ENCODE measurements around the gene TMEM269.

The TMEM269 gene, protein sequence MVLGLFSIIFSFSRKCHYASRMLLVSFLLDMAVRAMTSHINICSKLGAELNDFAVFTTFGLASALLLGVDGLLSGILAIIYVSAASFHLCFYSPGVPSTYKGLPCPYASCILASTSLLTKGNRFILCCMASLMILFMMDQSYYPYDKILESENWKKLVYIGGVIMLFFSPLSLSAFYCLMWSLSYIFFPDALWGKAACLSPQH

DNA sequence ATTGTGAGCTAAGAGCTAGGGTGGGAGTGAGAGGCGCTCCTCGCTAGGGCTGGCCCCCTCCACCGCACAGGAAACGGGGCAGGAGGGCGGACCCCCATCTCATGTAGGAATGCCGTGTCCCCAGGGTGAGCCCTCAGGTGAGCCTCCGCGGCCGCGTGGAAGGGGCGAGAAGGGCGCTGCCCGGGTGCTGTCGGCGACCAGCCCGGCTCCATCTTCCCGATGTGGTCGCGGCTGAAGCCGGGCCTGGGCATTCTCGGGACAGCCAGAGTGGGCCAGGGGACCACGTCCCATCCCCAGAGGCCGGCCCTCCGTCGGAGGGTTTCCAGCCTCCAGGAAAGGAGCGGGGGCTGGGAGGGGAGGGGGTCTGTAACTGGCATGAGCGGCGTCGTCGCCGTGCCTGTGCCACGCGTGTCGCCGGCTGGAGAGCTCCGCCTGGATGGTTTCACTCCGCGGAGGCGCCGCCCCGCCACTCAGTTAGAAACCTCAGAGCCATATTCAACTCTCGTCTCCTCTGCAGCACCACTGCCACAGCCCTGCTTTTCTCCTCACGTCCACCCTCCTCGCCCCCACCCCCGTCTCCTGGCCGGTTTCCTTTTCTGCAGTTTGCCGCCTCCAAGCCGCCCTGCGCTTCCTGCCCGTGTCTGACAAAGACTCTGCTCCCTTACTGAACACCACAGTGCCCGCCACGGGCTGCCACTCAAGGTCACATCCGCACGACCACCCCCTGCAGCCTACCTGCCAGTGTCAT, at the start of gene TMEM269:
TSS of gene TMEM269 (plus strand) at position 46 of the 748 bp plus-strand sequence. CDS start 4,903 bp downstream, outside the sequence.
- no peak within 1 kb of the TSS for H3K27ac Mint-ChIP-seq
- H3K9me3 Mint-ChIP-seq: no peaks in the 10 kb centered on the region
- peaks cover 28% of the 10 kb centered on the region for H3K4me1 Mint-ChIP-seq (ENCODE audit: low read depth)
- H3K4me3 Mint-ChIP-seq: peak within 1 kb of the TSS; percentile 68
- intact Hi-C loops (cut with micrococcal nuclease): no loop called here
- H3K27me3 Mint-ChIP-seq: peaks cover 28% of the 10 kb centered on the region
- peaks cover 33% of the 10 kb centered on the region for H3K36me3 Mint-ChIP-seq (ENCODE audit: low read depth)

DNA sequence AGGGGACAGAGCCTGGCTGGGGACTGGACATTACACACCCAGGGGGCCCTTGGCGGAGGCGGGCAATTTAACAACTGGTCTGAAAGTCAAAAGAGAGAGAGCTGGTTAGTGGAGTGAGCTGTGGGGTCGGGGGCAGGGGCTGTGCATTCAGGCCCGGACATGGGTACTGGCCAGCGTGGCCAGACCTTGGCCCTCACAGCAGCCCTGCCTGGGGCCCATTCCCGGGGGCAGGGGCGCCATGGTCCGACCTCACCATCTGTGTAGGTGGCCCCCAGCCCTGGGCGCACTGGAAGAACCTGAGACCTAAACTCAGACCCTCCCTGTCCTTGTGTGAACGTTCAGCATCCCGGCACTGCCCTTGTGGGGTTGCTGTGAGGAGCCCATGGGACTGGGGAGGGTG, 49.7 kb upstream of the TMEM269 start:
- Mint-ChIP-seq H3K4me3 (no peak overlapping the region), H3K27me3 (no peaks in the 10 kb centered on the region), H3K27ac (no peak overlapping the region), H3K36me3 (ENCODE audit: low read depth) (no peaks in the 10 kb centered on the region), H3K9me3 (no peaks in the 10 kb centered on the region), H3K4me1 (ENCODE audit: low read depth) (peaks cover 38% of the 10 kb centered on the region)
- intact Hi-C loops (cut with micrococcal nuclease): no loop called here

DNA sequence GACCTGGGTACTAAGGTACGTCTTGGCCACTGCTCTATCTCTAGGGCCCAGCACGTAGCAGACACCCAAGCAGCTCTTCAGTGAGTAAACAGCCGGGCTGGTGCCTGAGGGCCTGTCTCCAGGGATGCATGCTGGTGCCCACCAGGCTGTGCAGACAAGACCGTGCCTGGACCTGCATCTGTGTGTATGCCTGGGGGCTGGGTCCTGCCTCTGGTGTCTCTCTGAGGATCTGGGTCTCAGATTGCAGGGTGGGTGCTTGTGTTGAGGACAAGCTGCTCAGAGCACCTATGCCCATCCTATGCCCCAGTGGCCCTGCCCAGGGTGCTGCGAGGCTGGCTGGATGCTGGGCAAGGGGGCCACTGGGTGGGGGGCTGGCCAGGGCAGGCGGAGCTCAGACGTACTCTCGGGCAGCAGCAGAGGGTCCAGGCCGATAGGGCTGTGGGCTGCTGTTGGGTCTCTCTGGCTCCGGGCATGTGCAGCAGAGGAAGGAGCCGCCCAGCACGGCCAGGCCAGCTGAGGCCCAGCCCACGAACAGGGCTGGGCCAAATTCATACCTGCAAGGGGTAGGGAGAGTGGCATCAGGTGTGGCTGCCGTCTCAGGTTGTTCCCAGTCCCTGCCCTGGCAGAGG, 49.2 kb upstream of the TMEM269 start:
- intact Hi-C loops (cut with micrococcal nuclease): no loop called here
- peaks cover 38% of the 10 kb centered on the region for H3K4me1 Mint-ChIP-seq (ENCODE audit: low read depth)

DNA sequence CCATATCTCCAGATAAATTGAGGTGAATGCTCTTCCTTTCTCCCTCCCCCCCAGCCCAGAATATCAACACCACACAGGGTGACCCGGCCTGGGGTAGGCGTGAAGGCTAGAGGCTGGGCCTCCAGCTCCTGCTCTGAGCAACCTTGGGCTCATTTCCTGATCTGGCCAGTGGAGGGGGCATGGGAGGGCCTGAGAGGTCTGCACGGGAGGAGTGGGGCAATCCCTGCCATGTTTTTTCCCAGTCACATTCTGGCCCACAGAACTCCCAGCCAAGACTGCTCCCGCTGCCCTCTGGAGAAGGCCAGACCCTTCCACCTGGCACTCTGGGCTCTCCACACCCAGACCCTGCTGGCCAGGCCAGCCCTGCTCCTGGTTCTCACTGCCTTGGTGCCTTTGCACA, 48.6 kb upstream of the TMEM269 start:
- H3K4me1 Mint-ChIP-seq (ENCODE audit: low read depth): peaks cover 38% of the 10 kb centered on the region
- H3K4me3 Mint-ChIP-seq: peak overlapping the region; percentile 11
- no peaks in the 10 kb centered on the region for H3K9me3 Mint-ChIP-seq
- no peaks in the 10 kb centered on the region for H3K27me3 Mint-ChIP-seq
- H3K27ac Mint-ChIP-seq: peak overlapping the region; percentile 82
- intact Hi-C loops (cut with micrococcal nuclease): no loop called here
- H3K36me3 Mint-ChIP-seq (ENCODE audit: low read depth): no peaks in the 10 kb centered on the region

More for the DNA sequence above, 49.2 kb upstream of the TMEM269 start:
- H3K9me3 Mint-ChIP-seq: no peaks in the 10 kb centered on the region
- H3K4me3 Mint-ChIP-seq: no peak overlapping the region
- no peaks in the 10 kb centered on the region for H3K27me3 Mint-ChIP-seq
- H3K27ac Mint-ChIP-seq: peak overlapping the region; percentile 82
- H3K36me3 Mint-ChIP-seq (ENCODE audit: low read depth): no peaks in the 10 kb centered on the region

DNA sequence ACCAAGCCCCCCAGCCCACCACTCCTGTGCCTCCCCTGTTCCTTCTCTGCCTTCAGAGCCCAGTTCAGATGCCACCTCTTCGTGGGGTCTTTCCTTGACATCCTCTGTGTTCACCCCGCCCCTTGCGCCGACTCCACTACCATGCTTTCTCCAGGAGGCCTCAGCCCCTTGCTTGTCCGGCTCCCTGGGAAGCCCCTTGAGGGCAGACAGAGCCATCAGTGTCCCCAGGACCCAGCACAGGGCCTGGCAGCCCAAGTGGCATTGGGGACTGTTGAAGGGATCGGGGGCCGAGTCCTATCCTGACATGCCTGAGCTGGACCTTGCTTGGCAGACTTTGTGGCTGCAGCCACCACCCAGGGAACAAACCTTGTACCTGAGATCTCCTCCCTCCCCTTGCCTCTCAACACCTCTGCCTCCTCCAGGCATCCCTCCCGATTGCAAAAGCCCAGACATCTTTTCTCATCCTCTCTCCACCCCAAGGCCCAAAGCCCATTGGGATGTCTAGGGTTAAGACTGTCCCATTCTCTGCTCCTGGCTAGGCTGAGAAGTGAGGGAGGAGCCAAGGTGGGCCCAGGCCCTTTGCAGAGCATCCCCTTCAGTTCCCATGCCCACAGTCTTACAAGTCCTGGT, 48.1 kb upstream of the TMEM269 start:
- Mint-ChIP-seq H3K27me3 (no peaks in the 10 kb centered on the region), H3K36me3 (ENCODE audit: low read depth) (no peaks in the 10 kb centered on the region), H3K4me1 (ENCODE audit: low read depth) (peaks cover 38% of the 10 kb centered on the region), H3K27ac (peak overlapping the region; percentile 82), H3K9me3 (no peaks in the 10 kb centered on the region), H3K4me3 (peak overlapping the region; percentile 13)
- intact Hi-C loops (cut with micrococcal nuclease): no loop called here

DNA sequence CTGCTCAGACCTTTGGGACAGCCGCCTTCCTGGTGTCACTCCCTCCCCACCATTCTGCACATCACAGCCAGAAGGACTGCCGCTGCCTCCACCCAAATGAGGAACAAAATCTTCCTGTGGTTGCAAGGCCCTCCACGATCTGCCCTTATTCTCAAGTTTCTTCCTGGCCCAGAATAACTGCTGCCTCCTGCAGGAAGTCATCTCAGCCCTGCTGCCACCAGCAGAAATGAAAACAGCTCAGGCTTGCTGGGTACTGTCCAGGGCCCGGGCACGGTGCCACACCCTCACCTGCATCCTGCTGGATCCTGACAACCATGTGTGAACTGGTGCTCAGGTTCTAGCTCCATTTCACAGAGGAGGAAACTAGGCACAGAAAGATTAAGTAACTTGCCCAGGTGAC, 47.5 kb upstream of the TMEM269 start:
- Mint-ChIP-seq H3K36me3 (ENCODE audit: low read depth) (no peaks in the 10 kb centered on the region), H3K27me3 (no peaks in the 10 kb centered on the region), H3K27ac (peak overlapping the region; percentile 82), H3K4me3 (peak overlapping the region; percentile 13), H3K9me3 (no peaks in the 10 kb centered on the region), H3K4me1 (ENCODE audit: low read depth) (peaks cover 37% of the 10 kb centered on the region)
- intact Hi-C loops (cut with micrococcal nuclease): no loop called here

DNA sequence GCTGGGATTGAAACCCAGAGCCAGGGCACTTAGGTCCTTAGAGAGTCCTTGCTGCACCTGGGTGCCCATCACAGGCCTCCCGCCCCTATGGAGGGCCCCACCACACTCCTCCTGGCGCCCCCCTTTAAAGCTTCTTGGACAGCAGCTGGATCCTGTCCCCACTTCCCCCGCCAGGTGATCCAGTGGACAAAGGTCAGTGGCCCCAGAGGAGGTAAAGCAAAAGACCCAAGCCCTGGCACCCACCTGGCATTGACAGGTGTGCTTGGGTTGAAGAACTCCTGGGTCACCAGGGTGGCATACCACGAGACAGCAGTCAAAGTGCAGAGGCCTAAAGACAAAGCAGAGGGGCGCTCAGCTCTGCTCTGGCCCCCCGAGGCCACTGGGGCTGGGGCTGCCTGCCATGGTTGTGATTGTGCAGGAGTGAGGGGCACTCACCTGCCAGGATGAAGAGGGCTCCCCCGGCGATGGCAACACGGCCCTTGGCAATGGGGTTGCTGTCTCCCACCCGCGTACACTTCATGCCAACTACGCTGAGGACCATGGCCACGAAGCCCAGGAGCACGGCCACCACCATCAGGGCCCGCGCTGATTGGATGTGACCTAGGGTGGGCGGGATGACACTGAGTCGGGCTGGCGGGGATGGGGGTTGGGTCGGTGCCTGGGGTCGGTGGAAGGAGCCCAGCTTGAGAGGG, 46.7 kb upstream of the TMEM269 start:
- Mint-ChIP-seq H3K36me3 (ENCODE audit: low read depth) (no peaks in the 10 kb centered on the region), H3K4me1 (ENCODE audit: low read depth) (peaks cover 33% of the 10 kb centered on the region), H3K27me3 (no peaks in the 10 kb centered on the region), H3K27ac (peak overlapping the region; percentile 82), H3K4me3 (no peak overlapping the region), H3K9me3 (no peaks in the 10 kb centered on the region)
- intact Hi-C loops (cut with micrococcal nuclease): no loop called here

DNA sequence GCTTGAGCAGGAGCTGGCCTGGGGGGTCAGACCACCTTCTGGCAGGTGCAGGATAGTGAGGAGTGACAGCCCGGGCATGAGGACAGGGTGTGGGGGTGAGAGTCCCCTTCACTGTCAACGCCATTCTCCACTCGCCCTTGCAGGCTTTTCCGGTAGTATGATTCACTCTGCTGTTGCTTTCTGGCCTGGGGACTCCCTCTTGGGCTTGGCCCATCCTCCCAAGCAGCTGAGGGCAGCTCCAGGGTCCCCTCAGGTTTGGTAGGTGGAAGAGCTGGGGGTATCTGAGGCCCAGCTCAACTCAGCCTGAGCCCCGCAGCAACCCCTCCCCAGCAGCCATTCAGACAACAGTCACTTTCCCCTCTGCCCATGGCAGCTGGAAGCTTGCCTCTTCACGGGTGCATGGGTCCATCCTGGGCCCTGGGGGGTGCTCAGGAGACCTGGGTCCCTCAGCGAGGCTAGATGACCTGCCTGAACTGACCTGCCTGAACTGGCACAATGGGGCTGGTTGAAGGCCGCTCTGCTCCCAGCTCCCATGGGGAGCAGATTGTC, 46.0 kb upstream of the TMEM269 start:
- intact Hi-C loops (cut with micrococcal nuclease): no loop called here
- Mint-ChIP-seq H3K9me3 (no peaks in the 10 kb centered on the region), H3K27me3 (no peaks in the 10 kb centered on the region), H3K4me1 (ENCODE audit: low read depth) (peaks cover 33% of the 10 kb centered on the region), H3K36me3 (ENCODE audit: low read depth) (no peaks in the 10 kb centered on the region), H3K4me3 (no peak overlapping the region), H3K27ac (peak overlapping the region; percentile 82)

DNA sequence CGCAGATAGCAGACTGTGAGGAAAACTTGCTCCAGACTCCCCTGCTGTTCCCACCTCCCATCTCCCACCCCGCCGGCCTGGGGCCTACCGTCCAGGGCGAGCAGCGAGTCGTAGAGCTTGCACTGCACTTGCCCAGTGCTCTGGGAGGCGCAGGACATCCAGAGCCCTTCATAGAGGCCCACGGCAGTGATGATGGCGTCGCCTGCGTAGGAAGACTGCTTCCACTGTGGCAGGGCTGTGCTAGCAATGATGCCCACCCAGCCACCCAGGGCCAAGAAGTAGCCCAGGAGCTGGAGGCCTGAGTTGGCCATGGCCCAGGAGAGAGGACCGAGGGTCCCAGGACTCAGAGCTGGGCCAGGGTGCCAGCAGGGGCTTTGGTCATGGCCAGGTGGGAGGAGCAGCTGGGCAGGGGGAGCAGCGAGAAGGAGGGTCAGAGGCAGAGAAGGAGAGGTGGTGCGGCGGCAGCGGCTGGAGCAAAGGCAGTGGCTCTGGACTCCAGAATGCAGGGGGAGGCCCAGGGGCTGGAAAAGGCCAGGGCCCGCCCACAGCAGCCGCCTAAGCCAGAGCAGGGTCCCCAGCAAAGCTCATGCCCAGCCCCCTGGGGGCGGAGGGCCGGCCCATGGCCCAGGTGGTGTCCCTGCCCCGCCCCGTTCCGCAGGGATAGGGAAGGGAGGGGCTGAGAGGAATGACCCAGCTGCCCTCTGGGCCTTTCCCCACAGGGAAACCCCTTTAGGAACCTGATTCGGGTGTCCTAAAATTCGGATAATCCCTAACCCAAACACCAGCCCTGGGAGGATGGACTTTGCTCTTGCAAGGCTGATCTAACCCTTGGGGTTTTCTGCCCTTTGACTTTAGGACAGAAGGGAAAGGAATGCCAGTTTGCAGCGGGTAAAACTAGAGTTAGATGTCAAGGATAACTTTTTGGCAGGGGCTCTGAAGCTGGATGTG, 44.8 kb upstream of the TMEM269 start, which contains the start of gene CLDN19:
TSS of gene CLDN19 (minus strand) at position 484 of the 948 bp plus-strand sequence. CDS start at position 311, 173 bp downstream.
- intact Hi-C loops (cut with micrococcal nuclease): no loop called here
- Mint-ChIP-seq H3K27me3 (no peaks in the 10 kb centered on the region), H3K4me3 (no peak within 1 kb of the TSS), H3K36me3 (ENCODE audit: low read depth) (no peaks in the 10 kb centered on the region), H3K27ac (peak within 1 kb of the TSS; percentile 62), H3K9me3 (no peaks in the 10 kb centered on the region), H3K4me1 (ENCODE audit: low read depth) (peaks cover 33% of the 10 kb centered on the region)

DNA sequence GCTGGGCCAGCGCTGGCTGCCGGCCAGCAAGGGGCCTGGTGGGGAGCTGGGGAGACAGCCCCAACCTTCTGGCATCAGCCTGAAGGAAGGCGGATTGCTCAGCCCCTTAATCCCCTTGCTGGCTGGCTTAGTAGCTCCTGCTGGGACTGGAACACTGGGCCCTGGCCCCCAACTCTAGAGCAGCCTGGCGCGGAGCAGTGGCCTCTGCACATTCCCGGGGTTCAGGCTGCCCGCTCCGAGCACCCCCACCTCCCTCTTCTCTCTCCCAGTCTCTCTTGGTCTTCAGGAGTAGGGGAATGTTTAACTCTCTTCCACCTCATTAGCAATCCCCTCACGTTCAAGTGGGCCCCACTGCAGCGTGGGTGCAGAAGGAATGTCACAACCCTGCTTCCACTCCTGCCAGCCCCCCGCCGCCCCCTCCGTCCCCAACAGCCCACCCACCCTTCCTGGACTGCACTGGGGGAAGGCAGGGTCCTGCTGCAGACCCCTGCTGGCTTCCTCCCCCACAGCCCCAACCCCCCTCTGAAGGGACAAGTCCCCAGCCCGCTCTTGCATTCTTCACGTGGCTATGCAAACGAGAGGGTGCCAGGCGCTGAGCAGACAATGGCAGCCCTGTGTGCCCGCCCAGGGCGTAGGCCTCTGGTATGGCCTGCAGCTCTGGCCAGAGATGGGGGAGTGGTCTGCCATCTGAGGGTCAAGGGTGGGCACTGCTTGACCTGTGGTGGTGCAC, 43.8 kb upstream of the TMEM269 start:
- H3K9me3 Mint-ChIP-seq: no peaks in the 10 kb centered on the region
- peak overlapping the region; percentile 62 for H3K27ac Mint-ChIP-seq
- H3K4me3 Mint-ChIP-seq: no peak overlapping the region
- H3K36me3 Mint-ChIP-seq (ENCODE audit: low read depth): peaks cover 9% of the 10 kb centered on the region
- H3K4me1 Mint-ChIP-seq (ENCODE audit: low read depth): peaks cover 30% of the 10 kb centered on the region
- intact Hi-C loops (cut with micrococcal nuclease): no loop called here
- H3K27me3 Mint-ChIP-seq: no peaks in the 10 kb centered on the region

DNA sequence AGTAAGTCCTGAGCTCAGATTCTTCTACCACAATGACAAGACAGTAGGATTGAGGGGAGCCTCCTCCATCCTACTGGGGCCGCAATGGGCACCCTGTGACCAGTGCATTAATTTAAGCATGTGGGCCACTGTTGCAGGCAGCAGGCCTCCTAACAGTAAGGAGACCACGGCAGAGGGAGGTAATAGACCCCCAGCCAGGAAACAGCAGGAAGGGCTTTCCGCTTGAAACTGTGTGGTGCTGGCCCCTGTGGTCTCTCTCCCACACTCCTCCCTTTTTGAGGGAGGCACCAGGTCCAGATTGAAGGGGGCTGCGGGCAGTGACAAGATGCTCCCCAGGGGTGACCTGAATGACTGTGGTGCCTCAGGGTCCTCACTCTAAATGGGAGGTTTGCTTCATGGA, 43.1 kb upstream of the TMEM269 start:
- Mint-ChIP-seq H3K4me1 (ENCODE audit: low read depth) (peaks cover 23% of the 10 kb centered on the region), H3K9me3 (no peaks in the 10 kb centered on the region), H3K4me3 (no peak overlapping the region), H3K36me3 (ENCODE audit: low read depth) (peaks cover 16% of the 10 kb centered on the region), H3K27me3 (no peaks in the 10 kb centered on the region), H3K27ac (no peak overlapping the region)
- intact Hi-C loops (cut with micrococcal nuclease): no loop called here

DNA sequence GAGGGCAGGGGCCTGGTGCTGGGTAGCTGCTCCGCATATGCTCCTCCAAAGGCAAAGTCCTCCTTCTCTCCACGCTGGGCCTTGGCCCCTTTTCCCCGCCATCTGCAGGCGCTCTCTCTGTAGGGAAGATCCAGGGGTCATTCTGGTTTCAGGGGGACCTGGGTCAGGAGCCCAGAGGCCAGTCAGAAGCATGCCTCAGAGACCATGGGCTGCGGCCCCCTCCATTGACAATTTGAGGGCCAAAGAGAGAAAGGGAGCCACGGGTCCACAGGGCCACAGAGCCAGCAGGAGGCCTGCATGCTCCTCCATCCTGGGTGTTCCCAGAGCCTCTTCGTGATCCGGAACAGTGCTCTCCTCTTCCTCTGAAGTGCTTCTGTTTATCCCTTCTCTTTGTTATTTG, 42.6 kb upstream of the TMEM269 start:
- H3K27me3 Mint-ChIP-seq: no peaks in the 10 kb centered on the region

More for the DNA sequence above, 42.6 kb upstream of the TMEM269 start:
- H3K4me3 Mint-ChIP-seq: no peak overlapping the region
- H3K9me3 Mint-ChIP-seq: no peaks in the 10 kb centered on the region
- H3K36me3 Mint-ChIP-seq (ENCODE audit: low read depth): peaks cover 21% of the 10 kb centered on the region
- H3K27ac Mint-ChIP-seq: no peak overlapping the region
- peaks cover 19% of the 10 kb centered on the region for H3K4me1 Mint-ChIP-seq (ENCODE audit: low read depth)
- intact Hi-C loops (cut with micrococcal nuclease): no loop called here
